WTC11 (cell line): ENCODE results near the gene NR1D1. TPM values are rescaled to one million over a fixed set of nuclear protein-coding genes. Genes with fewer than 3 reads are reported as not detected.
A peak's percentile ranks its signal among the peaks of the same experiment; 100 is the strongest.

Experiments
- ATAC-seq: fragments of 200-7000 bp; cut with Tn5 transposase; 2 replicates; pipeline ENCODE4 v1.10.0; 2021; ENCODE audit warnings: mild to moderate bottlenecking, moderate library complexity
- CTCF ChIA-PET: fragments of 300-600 bp; sonication (Branson Sonifier 250); formaldehyde crosslinking; loops from one replicate; lab custom pipeline; 2021; ENCODE audit warnings: antibody characterized with exemption; lab: Charles Lee
- POLR2A ChIA-PET: fragments of 350-600 bp; sonication (Branson Sonifier 250); formaldehyde crosslinking; loops from one replicate; lab custom pipeline; 2021; ENCODE audit warnings: antibody characterized with exemption; lab: Charles Lee
- DNase-seq: peaks from one replicate; pipeline ENCODE4 v3.0.0; 2021; ENCODE audit warnings: low spot score
- H3K27ac Mint-ChIP-seq: 2 replicates; pipeline ENCODE4 v1.8.0; 2021; ENCODE audit warnings: mixed read lengths
- H3K27me3 Mint-ChIP-seq: 2 replicates; pipeline ENCODE4 v1.8.0; 2021; ENCODE audit warnings: low read depth, mild to moderate bottlenecking, moderate library complexity, mixed read lengths
- H3K36me3 Mint-ChIP-seq: 2 replicates; pipeline ENCODE4 v1.8.0; 2021; ENCODE audit warnings: mixed read lengths
- H3K4me1 Mint-ChIP-seq: 2 replicates; pipeline ENCODE4 v1.8.0; 2022; ENCODE audit warnings: mixed read lengths
- H3K4me3 Mint-ChIP-seq: 2 replicates; pipeline ENCODE4 v1.8.0; 2021; ENCODE audit warnings: mild to moderate bottlenecking, moderate library complexity, mixed read lengths
- H3K9me3 Mint-ChIP-seq: 2 replicates; pipeline ENCODE4 v1.8.0; 2021; ENCODE audit warnings: mixed read lengths
- CBFB ChIP-seq: sonication (generic); formaldehyde crosslinking; IDR thresholded peaks from 2 replicates; pipeline ENCODE4 v1.8.1; 2022; ENCODE audit warnings: mild to moderate bottlenecking, low read depth, missing genetic modification reagents
- CREM ChIP-seq: sonication (generic); formaldehyde crosslinking; IDR thresholded peaks from 2 replicates; pipeline ENCODE4 v1.8.1; 2022; ENCODE audit warnings: mild to moderate bottlenecking, missing genetic modification reagents, moderate library complexity
- EMX1 ChIP-seq: fragments of 250-450 bp; sonication (Bioruptor Pico); IDR thresholded peaks from 2 replicates; pipeline ENCODE4 v1.8.0; 2021; ENCODE audit warnings: mild to moderate bottlenecking
- ESRRA ChIP-seq: sonication (generic); formaldehyde crosslinking; IDR thresholded peaks from 2 replicates; pipeline ENCODE4 v1.8.1; 2022; ENCODE audit warnings: mild to moderate bottlenecking, missing genetic modification reagents, borderline replicate concordance
- FOXJ3 ChIP-seq: sonication (generic); formaldehyde crosslinking; IDR thresholded peaks from 2 replicates; pipeline ENCODE4 v1.9.0; 2021; ENCODE audit warnings: missing genetic modification reagents, mild to moderate bottlenecking, borderline replicate concordance
- FOXP1 ChIP-seq: sonication (generic); formaldehyde crosslinking; IDR thresholded peaks from 2 replicates; pipeline ENCODE4 v1.8.0; 2022; ENCODE audit warnings: missing genetic modification reagents, mild to moderate bottlenecking, moderate library complexity, borderline replicate concordance
- GABPB1 ChIP-seq: sonication (generic); formaldehyde crosslinking; IDR thresholded peaks from 2 replicates; pipeline ENCODE4 v1.8.1; 2023; ENCODE audit warnings: mild to moderate bottlenecking, missing genetic modification reagents
- HMGA2 ChIP-seq: fragments of 250-450 bp; sonication (Bioruptor Pico); IDR thresholded peaks from 2 replicates; pipeline ENCODE4 v1.4.0; 2021; ENCODE audit warnings: mild to moderate bottlenecking, moderate library complexity
- MXD4 ChIP-seq: fragments of 250-450 bp; sonication (Bioruptor Pico); IDR thresholded peaks from 2 replicates; pipeline ENCODE4 v1.8.0; 2021; ENCODE audit warnings: mild to moderate bottlenecking, moderate library complexity, borderline replicate concordance
- NFE2L1 ChIP-seq: sonication (generic); formaldehyde crosslinking; IDR thresholded peaks from 2 replicates; pipeline ENCODE4 v1.8.1; 2023; ENCODE audit warnings: missing genetic modification reagents
- SOX15 ChIP-seq: fragments of 250-450 bp; sonication (Bioruptor Pico); IDR thresholded peaks from 2 replicates; pipeline ENCODE4 v1.9.0; 2021; ENCODE audit warnings: mild to moderate bottlenecking
- TCF7 ChIP-seq: sonication (generic); formaldehyde crosslinking; IDR thresholded peaks from 2 replicates; pipeline ENCODE4 v1.8.0; 2022; ENCODE audit warnings: mild to moderate bottlenecking, low read depth, missing genetic modification reagents, moderate library complexity
- ZNF281 ChIP-seq: sonication (generic); formaldehyde crosslinking; IDR thresholded peaks from 2 replicates; pipeline ENCODE4 v1.8.0; 2023; ENCODE audit warnings: mild to moderate bottlenecking, missing genetic modification reagents
- total RNA-seq: library from RNA; stranded (reverse); gene quantifications from 3 replicates; pipeline ENCODE4 v1.2.3, GENCODE V29; 2021
- TF ChIP-seq, protein P1 (sequence below): sonication (generic); formaldehyde crosslinking; IDR thresholded peaks from 2 replicates; pipeline ENCODE4 v1.8.1; 2023; ENCODE audit warnings: mild to moderate bottlenecking, missing genetic modification reagents
- TF ChIP-seq, protein P2 (sequence below): sonication (generic); formaldehyde crosslinking; IDR thresholded peaks from 2 replicates; pipeline ENCODE4 v1.8.1; 2022; ENCODE audit warnings: mild to moderate bottlenecking, moderate library complexity, missing genetic modification reagents
- TF ChIP-seq, protein P3 (sequence below): fragments of 250-450 bp; sonication (Bioruptor Pico); IDR thresholded peaks from 2 replicates; pipeline ENCODE4 v1.8.0; 2021; ENCODE audit warnings: mild to moderate bottlenecking
- TF ChIP-seq, protein P4 (sequence below): fragments of 250-450 bp; sonication (Bioruptor Pico); conservative IDR thresholded peaks from 2 replicates; pipeline ENCODE4 v1.9.0; 2021; ENCODE audit warnings: mild to moderate bottlenecking

NR1D1 gene
- total RNA-seq, 1 experiment from 2014 or later, result 5.6 TPM

DNA sequence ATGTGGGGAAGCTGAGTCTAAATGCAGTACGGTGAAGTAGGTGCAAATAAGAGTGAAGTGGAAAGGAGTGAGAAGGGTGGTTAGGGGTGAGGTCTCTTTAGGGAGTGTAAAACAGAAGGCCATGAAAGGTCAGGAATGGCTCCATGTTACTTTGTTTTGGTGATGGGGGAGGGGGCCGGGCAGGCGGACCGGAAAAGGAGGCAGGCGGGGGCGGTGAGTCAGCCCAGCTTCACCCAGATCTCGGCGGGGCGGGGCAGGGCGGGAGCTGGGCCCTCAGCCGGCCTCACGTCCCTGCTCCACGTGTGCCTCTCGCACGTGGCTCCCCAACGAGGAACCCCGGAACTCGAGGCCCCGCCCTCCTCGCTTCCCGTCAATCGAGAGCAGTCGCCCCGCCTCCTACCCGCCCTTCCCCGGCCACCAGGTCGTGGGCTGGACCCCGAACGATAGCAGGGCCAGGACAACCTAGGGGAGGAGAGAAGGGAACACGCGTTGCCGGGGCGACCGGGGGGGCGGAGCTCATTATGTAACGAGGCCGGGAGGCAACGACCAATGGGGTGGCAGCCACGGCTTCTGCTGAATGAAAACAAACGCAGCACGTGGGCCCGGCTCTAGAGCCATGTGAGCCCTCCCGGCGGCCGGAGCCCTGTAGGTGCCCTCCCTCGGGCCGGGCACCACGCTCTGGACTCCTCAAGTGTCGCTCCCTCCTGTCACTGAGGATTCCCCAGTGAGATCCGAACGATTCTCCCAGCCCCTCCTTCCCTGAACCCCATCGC, 1.4 kb downstream of the NR1D1 start (continued):
- TF ChIP-seq, protein P1, sequence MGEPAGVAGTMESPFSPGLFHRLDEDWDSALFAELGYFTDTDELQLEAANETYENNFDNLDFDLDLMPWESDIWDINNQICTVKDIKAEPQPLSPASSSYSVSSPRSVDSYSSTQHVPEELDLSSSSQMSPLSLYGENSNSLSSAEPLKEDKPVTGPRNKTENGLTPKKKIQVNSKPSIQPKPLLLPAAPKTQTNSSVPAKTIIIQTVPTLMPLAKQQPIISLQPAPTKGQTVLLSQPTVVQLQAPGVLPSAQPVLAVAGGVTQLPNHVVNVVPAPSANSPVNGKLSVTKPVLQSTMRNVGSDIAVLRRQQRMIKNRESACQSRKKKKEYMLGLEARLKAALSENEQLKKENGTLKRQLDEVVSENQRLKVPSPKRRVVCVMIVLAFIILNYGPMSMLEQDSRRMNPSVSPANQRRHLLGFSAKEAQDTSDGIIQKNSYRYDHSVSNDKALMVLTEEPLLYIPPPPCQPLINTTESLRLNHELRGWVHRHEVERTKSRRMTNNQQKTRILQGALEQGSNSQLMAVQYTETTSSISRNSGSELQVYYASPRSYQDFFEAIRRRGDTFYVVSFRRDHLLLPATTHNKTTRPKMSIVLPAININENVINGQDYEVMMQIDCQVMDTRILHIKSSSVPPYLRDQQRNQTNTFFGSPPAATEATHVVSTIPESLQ (CRISPR knock-in tag), result peak; percentile 15; the same call in 1 of the 2 replicates
- peak; percentile 90 for TF ChIP-seq GABPB1 (CRISPR knock-in tag)

DNA sequence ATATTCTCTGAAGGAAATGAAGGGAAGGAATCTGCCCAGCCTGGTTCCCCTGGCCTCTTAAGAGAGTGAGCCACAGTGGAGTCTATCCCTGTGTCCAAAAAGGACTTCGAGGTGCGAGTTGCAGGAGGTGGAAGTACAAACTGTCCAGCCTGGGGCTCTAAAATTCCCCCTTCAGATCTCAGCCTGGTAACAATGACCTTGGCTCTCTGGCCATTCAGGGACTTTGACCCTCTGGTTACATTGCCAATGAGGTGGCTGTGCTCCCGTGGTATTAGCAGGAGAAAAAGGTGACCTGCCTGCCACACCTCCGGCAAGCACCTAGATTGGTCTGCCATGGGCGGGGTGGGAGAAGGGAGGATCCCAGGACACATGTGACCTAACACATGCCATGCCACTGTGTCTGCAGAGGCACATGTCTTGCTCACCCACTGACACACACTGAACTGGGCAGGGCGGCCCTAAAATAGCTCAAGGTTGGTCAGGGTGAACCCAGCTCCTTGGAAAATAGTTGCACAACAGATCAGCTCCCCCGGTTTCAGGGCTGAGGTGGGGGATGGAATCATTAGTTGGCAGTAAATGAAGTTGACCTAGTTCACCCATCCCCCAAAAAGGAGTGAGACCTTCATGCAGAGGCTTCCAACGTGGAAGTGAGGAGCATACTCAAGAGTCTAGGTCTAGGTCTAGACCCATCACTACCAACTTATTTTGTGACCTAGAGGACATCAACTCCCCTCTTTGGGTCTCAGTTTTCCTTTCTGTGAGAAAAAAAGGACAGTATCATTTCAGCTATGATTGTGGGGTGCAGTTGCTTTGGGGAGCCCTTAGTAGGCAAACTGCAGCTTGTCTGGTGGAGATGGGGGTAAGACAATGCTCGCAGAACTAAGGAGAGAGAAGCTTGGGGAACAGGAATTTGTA, 2.2 kb downstream of the NR1D1 start:
- no peak for ATAC-seq
- peaks cover 40% of the 10 kb centered on the region for H3K27me3 Mint-ChIP-seq
- H3K36me3 Mint-ChIP-seq, result peaks cover 29% of the 10 kb centered on the region
- H3K4me1 Mint-ChIP-seq, result peaks cover 42% of the 10 kb centered on the region
- H3K4me3 Mint-ChIP-seq, result peak overlapping the region; percentile 54
- no peaks in the 10 kb centered on the region for H3K9me3 Mint-ChIP-seq
- ChIA-PET CTCF (interaction anchor here (0.6 to 8.1 kb wide), 14 partner anchors 8 to 360 kb away, joined by 3 to 185 read pairs (median 4); partner anchors contain the start of genes PSMD3 and THRA), POLR2A (interaction anchor here (0.8 to 3.1 kb wide), 7 partner anchors 9 to 44 kb away, joined by 3 to 56 read pairs (median 3); partner anchors contain the start of genes CASC3, MED24 and THRA)
- peak overlapping the region; percentile 44 for H3K27ac Mint-ChIP-seq
- DNase-seq, result no peak
- peak; percentile 57 for TF ChIP-seq GABPB1 (CRISPR knock-in tag)
- TF ChIP-seq SOX15 (CRISPR knock-in tag), result no peak
- TF ChIP-seq CREM (CRISPR knock-in tag), result no peak
- TF ChIP-seq TCF7 (CRISPR knock-in tag), result no peak
- 0 out of 2 replicates have a peak, but pooled peaks have one; percentile 28 for TF ChIP-seq FOXP1 (CRISPR knock-in tag)
- no peak for TF ChIP-seq MXD4 (CRISPR knock-in tag)
- no peak for TF ChIP-seq HMGA2 (CRISPR knock-in tag)
- no peak for TF ChIP-seq NFE2L1 (CRISPR knock-in tag)
- no peak for TF ChIP-seq ZNF281 (CRISPR knock-in tag)
- TF ChIP-seq, protein P2, sequence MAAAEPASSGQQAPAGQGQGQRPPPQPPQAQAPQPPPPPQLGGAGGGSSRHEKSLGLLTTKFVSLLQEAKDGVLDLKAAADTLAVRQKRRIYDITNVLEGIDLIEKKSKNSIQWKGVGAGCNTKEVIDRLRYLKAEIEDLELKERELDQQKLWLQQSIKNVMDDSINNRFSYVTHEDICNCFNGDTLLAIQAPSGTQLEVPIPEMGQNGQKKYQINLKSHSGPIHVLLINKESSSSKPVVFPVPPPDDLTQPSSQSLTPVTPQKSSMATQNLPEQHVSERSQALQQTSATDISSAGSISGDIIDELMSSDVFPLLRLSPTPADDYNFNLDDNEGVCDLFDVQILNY (CRISPR knock-in tag), result no peak

GRCh38 chr17:40097087-40097486, 3.3 kb downstream of the NR1D1 start:
- DNase-seq (no peak), ATAC-seq (no peak)
- ChIA-PET POLR2A (no interaction called here), CTCF (interaction anchor here (0.9 to 8.1 kb wide), 3 partner anchors 15 to 34 kb away, joined by 3 to 185 read pairs (median 4); partner anchors contain the start of gene THRA)
- peaks cover 38% of the 10 kb centered on the region for H3K27me3 Mint-ChIP-seq
- H3K4me3 Mint-ChIP-seq, result no peak overlapping the region
- H3K27ac Mint-ChIP-seq, result no peak overlapping the region
- H3K36me3 Mint-ChIP-seq, result peaks cover 29% of the 10 kb centered on the region
- H3K4me1 Mint-ChIP-seq, result peaks cover 37% of the 10 kb centered on the region
- no peaks in the 10 kb centered on the region for H3K9me3 Mint-ChIP-seq
- TF ChIP-seq, protein P1 (CRISPR knock-in tag), result no peak
- TF ChIP-seq, protein P3, sequence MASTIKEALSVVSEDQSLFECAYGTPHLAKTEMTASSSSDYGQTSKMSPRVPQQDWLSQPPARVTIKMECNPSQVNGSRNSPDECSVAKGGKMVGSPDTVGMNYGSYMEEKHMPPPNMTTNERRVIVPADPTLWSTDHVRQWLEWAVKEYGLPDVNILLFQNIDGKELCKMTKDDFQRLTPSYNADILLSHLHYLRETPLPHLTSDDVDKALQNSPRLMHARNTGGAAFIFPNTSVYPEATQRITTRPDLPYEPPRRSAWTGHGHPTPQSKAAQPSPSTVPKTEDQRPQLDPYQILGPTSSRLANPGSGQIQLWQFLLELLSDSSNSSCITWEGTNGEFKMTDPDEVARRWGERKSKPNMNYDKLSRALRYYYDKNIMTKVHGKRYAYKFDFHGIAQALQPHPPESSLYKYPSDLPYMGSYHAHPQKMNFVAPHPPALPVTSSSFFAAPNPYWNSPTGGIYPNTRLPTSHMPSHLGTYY, result no peak
- TF ChIP-seq MXD4 (CRISPR knock-in tag) (no peak), FOXJ3 (CRISPR knock-in tag) (no peak), FOXP1 (CRISPR knock-in tag) (no peak), CBFB (no peak), ESRRA (CRISPR knock-in tag) (no peak), EMX1 (no peak)
- TF ChIP-seq, protein P4, sequence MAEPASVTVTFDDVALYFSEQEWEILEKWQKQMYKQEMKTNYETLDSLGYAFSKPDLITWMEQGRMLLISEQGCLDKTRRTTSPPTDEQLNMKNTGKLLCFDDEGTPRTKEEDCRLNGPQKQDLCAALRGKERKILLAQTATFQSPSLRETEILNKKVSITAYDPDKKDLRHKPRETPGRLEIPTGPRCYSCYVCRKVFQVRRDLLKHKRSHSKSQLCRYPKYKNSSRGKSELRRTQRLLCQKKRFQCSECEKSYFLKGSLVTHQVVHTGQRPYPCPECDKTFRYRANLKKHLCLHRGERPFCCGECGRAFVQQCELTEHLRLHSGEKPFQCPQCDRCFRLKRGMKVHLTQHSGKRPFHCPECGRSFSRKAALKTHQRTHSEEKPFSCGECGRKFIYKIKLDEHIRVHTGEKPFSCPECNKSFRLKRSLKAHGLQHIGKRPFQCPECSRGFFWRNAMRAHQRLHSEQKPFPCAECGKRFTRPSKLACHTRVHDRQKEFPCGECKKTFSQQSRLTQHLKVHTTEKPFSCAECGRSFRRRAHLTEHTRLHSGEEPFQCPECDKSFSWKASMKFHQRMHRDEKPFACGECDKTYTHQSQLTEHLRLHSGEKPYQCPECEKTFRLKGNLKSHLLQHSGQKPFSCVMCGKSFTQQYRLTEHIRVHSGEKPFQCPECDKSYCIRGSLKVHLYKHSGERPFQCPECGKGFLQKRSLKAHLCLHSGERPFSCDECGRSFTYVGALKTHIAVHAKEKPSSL (CRISPR knock-in tag), result no peak
